ENCODE data around the gene LIX1L. TPM values are rescaled to one million over a fixed set of nuclear protein-coding genes. Genes with fewer than 3 reads are reported as not detected.

The LIX1L gene
- total and polyA plus RNA-seq, 2 donors (not counting 3 experiments of a cell fraction or from before 2014, with no cell fraction given), result 54.9 to 56.4 TPM

GRCh38 chr1:145901312-145902021 lies 56.4 kb downstream of the LIX1L start:
- H3K9me3 ChIP-seq (replicated peaks; ENCODE audit: control insufficient read depth, insufficient read depth, low read length), result no peaks in the 10 kb centered on the region
- no peaks in the 10 kb centered on the region for H3K79me2 ChIP-seq (ENCODE audit: control insufficient read depth, insufficient read depth, low read length)
- DNase-seq (ENCODE audit: low read depth, low spot score) (no peak), FAIRE-seq (no peak)
- intact Hi-C loops (cut with micrococcal nuclease) (no loop called here), dilution Hi-C loops (cut with MboI; ENCODE audit: extremely low pct_ligation_motif_present, low sequenced_read_pairs) (no loop called here)
- no peaks in the 10 kb centered on the region for H3K4me1 ChIP-seq (ENCODE audit: control insufficient read depth, extremely low read depth, insufficient read depth, low read length)
- H3K9ac ChIP-seq (replicated peaks; ENCODE audit: extremely low read depth, insufficient read depth, low read length), result no peak overlapping the region
- ChIA-PET POLR2A (no interaction called here), CTCF (interaction anchor here (1.0 to 3.3 kb wide), 3 partner anchors 8 to 56 kb away, joined by 3 to 21 read pairs (median 4); partner anchors contain the start of genes ITGA10 and NUDT17)
- no TSS peak for BruUV-seq (replicated peaks)
- TF ChIP-seq CTCF (IDR thresholded peaks at IDR 0.05; ENCODE audit: extremely low read depth in 1 of 2, insufficient read depth in 1 of 2, low read depth in 1 of 2, low read length in 2 of 2), result no peak
- TF ChIP-seq JUN (IDR thresholded peaks at IDR 0.05; ENCODE audit: borderline replicate concordance, insufficient read depth, insufficient read length, low read depth), result no peak
- TF ChIP-seq FOS (IDR thresholded peaks at IDR 0.05; ENCODE audit: borderline replicate concordance, insufficient read depth, low read length), result no peak
- no peak for TF ChIP-seq POLR2AphosphoS5 (IDR thresholded peaks at IDR 0.05; ENCODE audit: insufficient read depth, low read depth, low read length)
- TF ChIP-seq GATA2 (IDR thresholded peaks at IDR 0.05; ENCODE audit: insufficient read depth, insufficient read length, low read depth, low read length), result no peak
- no peak for TF ChIP-seq MAX (IDR thresholded peaks at IDR 0.05; ENCODE audit: insufficient read depth, insufficient read length)
- no peak for TF ChIP-seq POLR2A (IDR thresholded peaks at IDR 0.05; ENCODE audit: low read depth, low read length)
- TF ChIP-seq EZH2 (IDR thresholded peaks at IDR 0.05; ENCODE audit: borderline replicate concordance, low read depth, low read length, severe bottlenecking), result no peak
- no peak for TF ChIP-seq MYC (IDR thresholded peaks at IDR 0.05; ENCODE audit: low read depth, low read length)
- H3K27me3 ChIP-seq (ENCODE audit: control insufficient read depth in 2 of 2, insufficient read depth in 2 of 2, low read length in 2 of 2), result no peaks in the 10 kb centered on the region
- H3K4me3 ChIP-seq (replicated peaks in 1 of 3; ENCODE audit: insufficient read depth in 1 of 3, low read depth in 1 of 3, low read length in 3 of 3), result no peak overlapping the region
- no peak overlapping the region for H3K4me2 ChIP-seq (ENCODE audit: insufficient read depth, low read length)
- no peaks in the 10 kb centered on the region for H3K9me1 ChIP-seq (replicated peaks; ENCODE audit: control insufficient read depth, extremely low read depth, insufficient read depth, low read length)
- H3K36me3 ChIP-seq (ENCODE audit: control insufficient read depth in 2 of 2, extremely low read depth in 1 of 2, insufficient read depth in 2 of 2, low read length in 2 of 2), result peaks cover 0 to 1% of the 10 kb centered on the region in 2 experiments
- no peaks in the 10 kb centered on the region for H4K20me1 ChIP-seq (replicated peaks; ENCODE audit: control insufficient read depth, extremely low read depth, insufficient read depth, low read length)
- H3K27ac ChIP-seq (ENCODE audit: insufficient read depth, low read depth, low read length), result no peak overlapping the region
- H2AFZ ChIP-seq (ENCODE audit: low read depth, low read length), result no peak overlapping the region
